Measurements from ENCODE around the gene ARHGEF18.

- TF ChIP-seq GATA2 (IDR thresholded peaks at IDR 0.05; ENCODE audit: low read depth, low read length) (no peak), GATA3 (IDR thresholded peaks at IDR 0.05; ENCODE audit: low read depth, low read length) (no peak)
Measured at GRCh38 chr19:7304200-7304599, 44.5 kb upstream of the ARHGEF18 start.
